ENCODE measurements around the gene BIVM.

BIVM gene

DNA sequence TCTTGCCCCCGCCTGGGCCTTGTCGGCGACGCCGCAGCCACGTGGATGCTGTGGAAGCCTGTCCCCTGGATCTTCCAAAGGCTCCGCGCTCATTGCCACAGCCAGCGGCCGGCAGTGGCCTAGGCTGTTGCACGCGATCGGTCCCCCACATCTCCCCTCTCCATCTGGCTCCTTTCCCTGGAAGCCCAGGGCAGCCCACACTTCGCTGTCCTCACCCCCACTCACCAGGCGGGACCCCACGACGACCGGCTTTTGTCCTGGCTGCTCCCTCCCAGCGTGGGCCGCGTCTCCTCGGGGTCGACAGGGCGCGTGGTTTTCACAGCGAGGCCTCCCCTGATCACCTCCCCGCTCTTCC, 24.7 kb upstream of the BIVM start:
- H3K9me2 ChIP-seq (replicated peaks; ENCODE audit: low read depth, low read length): no peaks in the 10 kb centered on the region
- H3K4me1 ChIP-seq (ENCODE audit: insufficient read depth, low read length, poor library complexity, severe bottlenecking): peaks cover 36% of the 10 kb centered on the region
- no peak for TF ChIP-seq EZH2phosphoT487 (IDR thresholded peaks at IDR 0.05; ENCODE audit: borderline replicate concordance)
- TF ChIP-seq, protein P1, sequence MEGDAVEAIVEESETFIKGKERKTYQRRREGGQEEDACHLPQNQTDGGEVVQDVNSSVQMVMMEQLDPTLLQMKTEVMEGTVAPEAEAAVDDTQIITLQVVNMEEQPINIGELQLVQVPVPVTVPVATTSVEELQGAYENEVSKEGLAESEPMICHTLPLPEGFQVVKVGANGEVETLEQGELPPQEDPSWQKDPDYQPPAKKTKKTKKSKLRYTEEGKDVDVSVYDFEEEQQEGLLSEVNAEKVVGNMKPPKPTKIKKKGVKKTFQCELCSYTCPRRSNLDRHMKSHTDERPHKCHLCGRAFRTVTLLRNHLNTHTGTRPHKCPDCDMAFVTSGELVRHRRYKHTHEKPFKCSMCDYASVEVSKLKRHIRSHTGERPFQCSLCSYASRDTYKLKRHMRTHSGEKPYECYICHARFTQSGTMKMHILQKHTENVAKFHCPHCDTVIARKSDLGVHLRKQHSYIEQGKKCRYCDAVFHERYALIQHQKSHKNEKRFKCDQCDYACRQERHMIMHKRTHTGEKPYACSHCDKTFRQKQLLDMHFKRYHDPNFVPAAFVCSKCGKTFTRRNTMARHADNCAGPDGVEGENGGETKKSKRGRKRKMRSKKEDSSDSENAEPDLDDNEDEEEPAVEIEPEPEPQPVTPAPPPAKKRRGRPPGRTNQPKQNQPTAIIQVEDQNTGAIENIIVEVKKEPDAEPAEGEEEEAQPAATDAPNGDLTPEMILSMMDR (conservative IDR thresholded peaks at IDR 0.05; ENCODE audit: low read length): no peak
- H3K79me2 ChIP-seq (ENCODE audit: insufficient read depth, low read length): peaks cover 36% of the 10 kb centered on the region
- H3K36me3 ChIP-seq (ENCODE audit: insufficient read depth, low read length): no peaks in the 10 kb centered on the region
- H3K4me2 ChIP-seq (ENCODE audit: low read depth, low read length, poor library complexity, severe bottlenecking): peak overlapping the region; percentile 89
- H3K27me3 ChIP-seq (ENCODE audit: insufficient read depth, low read length, poor library complexity, severe bottlenecking): no peaks in the 10 kb centered on the region
- peak overlapping the region; percentile 95; the same call in 1 of the 2 replicates for H2AFZ ChIP-seq (ENCODE audit: low read length)
- H3F3A ChIP-seq (ENCODE audit: low read depth): peaks cover 7% of the 10 kb centered on the region
- peak overlapping the region; percentile 98 for H3K4me3 ChIP-seq (ENCODE audit: low read length, poor library complexity, severe bottlenecking)
- no peaks in the 10 kb centered on the region for H4K20me1 ChIP-seq (ENCODE audit: insufficient read depth, low read length, poor library complexity, severe bottlenecking)
- peak overlapping the region; percentile 94 for H3K9ac ChIP-seq (ENCODE audit: low read depth, low read length, poor library complexity, severe bottlenecking)
- no peaks in the 10 kb centered on the region; the same call in 1 of the 2 replicates for H3K9me3 ChIP-seq (ENCODE audit: insufficient read depth, low read depth, low read length)

DNA sequence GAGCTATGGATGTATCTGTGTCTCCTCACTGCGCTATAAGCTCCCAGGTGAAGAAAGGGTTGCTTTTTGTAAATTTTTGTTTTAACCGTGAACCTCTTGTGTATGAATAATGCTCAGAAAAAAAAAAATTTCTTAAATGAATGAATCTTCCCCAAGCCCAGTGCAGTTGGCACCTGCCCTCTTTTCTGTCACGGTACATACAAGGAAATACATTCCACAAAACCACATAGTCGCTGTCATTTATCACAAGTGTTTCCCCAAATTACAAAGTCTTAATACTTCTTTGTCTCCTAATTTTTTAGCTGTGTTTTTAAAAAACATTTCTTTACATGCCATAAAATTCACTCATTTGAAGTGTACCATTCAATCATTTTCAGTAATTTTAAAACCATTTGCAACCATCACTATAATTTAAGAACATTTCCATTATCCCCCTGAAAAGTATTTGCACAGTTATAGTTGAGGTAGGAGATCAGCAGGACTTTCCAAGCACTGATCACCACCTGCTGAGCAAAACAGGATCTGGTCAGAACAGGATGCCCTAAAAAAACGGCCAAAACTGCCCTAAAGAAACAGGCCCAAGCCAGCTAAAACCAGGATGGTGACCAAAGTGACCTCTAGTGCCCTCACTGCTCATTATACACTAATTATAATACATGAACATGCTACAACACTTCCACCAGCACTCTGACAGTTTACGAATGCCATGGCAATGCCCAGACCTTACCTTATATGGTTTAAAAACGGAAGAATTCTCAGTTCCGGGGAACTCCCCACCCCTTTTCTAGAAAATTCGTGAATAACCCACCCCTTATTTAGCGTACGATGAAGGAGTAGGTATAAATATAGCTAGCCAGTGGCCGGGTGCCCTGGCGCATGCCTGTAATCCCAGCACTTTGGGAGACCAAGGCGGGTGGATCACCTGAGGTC, 24.1 kb upstream of the BIVM start:
- Histone ChIP-seq H3K79me2 (ENCODE audit: insufficient read depth, low read length) (peaks cover 36% of the 10 kb centered on the region), H4K20me1 (ENCODE audit: insufficient read depth, low read length, poor library complexity, severe bottlenecking) (no peaks in the 10 kb centered on the region), H3K9me2 (replicated peaks; ENCODE audit: low read depth, low read length) (no peaks in the 10 kb centered on the region), H3K27me3 (ENCODE audit: insufficient read depth, low read length, poor library complexity, severe bottlenecking) (no peaks in the 10 kb centered on the region), H3K9me3 (ENCODE audit: insufficient read depth, low read depth, low read length) (no peaks in the 10 kb centered on the region; the same call in 1 of the 2 replicates), H3K4me1 (ENCODE audit: insufficient read depth, low read length, poor library complexity, severe bottlenecking) (peaks cover 40% of the 10 kb centered on the region), H3K9ac (ENCODE audit: low read depth, low read length, poor library complexity, severe bottlenecking) (peak overlapping the region; percentile 37), H3K36me3 (ENCODE audit: insufficient read depth, low read length) (no peaks in the 10 kb centered on the region), H3K4me3 (ENCODE audit: low read length, poor library complexity, severe bottlenecking) (no peak overlapping the region), H3F3A (ENCODE audit: low read depth) (peaks cover 7% of the 10 kb centered on the region), H2AFZ (ENCODE audit: low read length) (no peak overlapping the region), H3K4me2 (ENCODE audit: low read depth, low read length, poor library complexity, severe bottlenecking) (peak overlapping the region; percentile 89)
- TF ChIP-seq EZH2phosphoT487 (IDR thresholded peaks at IDR 0.05; ENCODE audit: borderline replicate concordance): no peak
- TF ChIP-seq, protein P1 (conservative IDR thresholded peaks at IDR 0.05; ENCODE audit: low read length): no peak

DNA sequence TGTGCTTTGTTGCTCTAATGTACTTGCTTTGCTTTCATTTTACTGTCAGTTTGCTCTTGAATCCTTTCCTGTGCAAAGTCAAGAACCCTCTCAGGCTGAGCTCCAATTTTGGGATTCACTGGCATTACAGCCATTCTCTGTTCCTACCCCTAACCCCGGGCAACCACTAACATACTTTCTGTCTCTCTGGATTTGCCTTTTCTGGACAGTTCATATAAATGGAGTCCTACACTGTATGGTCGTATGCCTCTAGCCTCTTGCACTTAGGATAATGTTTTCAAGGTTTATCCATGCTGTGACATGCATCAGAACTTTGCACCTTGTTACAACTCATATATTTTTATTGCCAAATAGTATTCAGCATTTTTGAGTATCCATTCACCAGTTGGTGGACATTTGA, 22.6 kb upstream of the BIVM start:
- Histone ChIP-seq H3F3A (ENCODE audit: low read depth) (peaks cover 17% of the 10 kb centered on the region), H3K4me2 (ENCODE audit: low read depth, low read length, poor library complexity, severe bottlenecking) (no peak overlapping the region), H3K9ac (ENCODE audit: low read depth, low read length, poor library complexity, severe bottlenecking) (no peak overlapping the region), H3K9me2 (replicated peaks; ENCODE audit: low read depth, low read length) (no peaks in the 10 kb centered on the region), H3K4me1 (ENCODE audit: insufficient read depth, low read length, poor library complexity, severe bottlenecking) (peaks cover 42% of the 10 kb centered on the region), H2AFZ (ENCODE audit: low read length) (no peak overlapping the region), H3K79me2 (ENCODE audit: insufficient read depth, low read length) (peaks cover 22% of the 10 kb centered on the region), H3K36me3 (ENCODE audit: insufficient read depth, low read length) (no peaks in the 10 kb centered on the region), H3K4me3 (ENCODE audit: low read length, poor library complexity, severe bottlenecking) (no peak overlapping the region), H4K20me1 (ENCODE audit: insufficient read depth, low read length, poor library complexity, severe bottlenecking) (no peaks in the 10 kb centered on the region), H3K9me3 (ENCODE audit: insufficient read depth, low read depth, low read length) (peaks cover 6% of the 10 kb centered on the region), H3K27me3 (ENCODE audit: insufficient read depth, low read length, poor library complexity, severe bottlenecking) (no peaks in the 10 kb centered on the region)
- TF ChIP-seq EZH2phosphoT487 (IDR thresholded peaks at IDR 0.05; ENCODE audit: borderline replicate concordance): no peak
- TF ChIP-seq, protein P1 (conservative IDR thresholded peaks at IDR 0.05; ENCODE audit: low read length): no peak

All from Loucy (cell line).